GM18951 (cell line): Measurements from ENCODE around the gene DMPK.

Source experiments
- POLR2A ChIP-seq: IDR thresholded peaks from 4 replicates; pipeline ENCODE4 v1.6.1; 2011; ENCODE audit warnings: mild to moderate bottlenecking; ENCODE audit not compliant: insufficient read length, insufficient read depth; ENCODE audit errors: extremely low read depth
- in situ Hi-C: fragments of 300-500 bp; cut with MboI; formaldehyde crosslinking; loops from one replicate; pipeline ENCODE4 v1.12.0; 2022; ENCODE audit warnings: low sequenced_read_pairs, mixed read lengths, inconsistent platforms; ENCODE audit not compliant: unreplicated experiment

DMPK gene

GRCh38 chr19:45782162-45782691, at the start of gene DMPK:
DMPK (minus strand) TSS chr19:45782490; CDS start chr19:45782352, 138 bp downstream.
- no peak for TF ChIP-seq POLR2A
- in situ Hi-C loops = no loop called here

GRCh38 chr19:45828945-45829344, 46.7 kb upstream of the DMPK start:
- no peak for TF ChIP-seq POLR2A
- in situ Hi-C loops = no loop called here

- in situ Hi-C loops = no loop called here
- TF ChIP-seq POLR2A = no peak
Observed at GRCh38 chr19:45828523-45828922, 46.2 kb upstream of the DMPK start.

GRCh38 chr19:45827459-45828093, 45.3 kb upstream of the DMPK start:
- in situ Hi-C loops = no loop called here
- TF ChIP-seq POLR2A = no peak

GRCh38 chr19:45826934-45827333, 44.6 kb upstream of the DMPK start:
- in situ Hi-C loops = no loop called here
- no peak for TF ChIP-seq POLR2A

GRCh38 chr19:45825917-45826893, 43.9 kb upstream of the DMPK start:
- in situ Hi-C loops = no loop called here
- TF ChIP-seq POLR2A = no peak

- in situ Hi-C loops = no loop called here
- TF ChIP-seq POLR2A = no peak
Observed at GRCh38 chr19:45825263-45825605, 42.9 kb upstream of the DMPK start.

- in situ Hi-C loops = no loop called here
- no peak for TF ChIP-seq POLR2A
Observed at GRCh38 chr19:45824531-45825262, 42.4 kb upstream of the DMPK start.

GRCh38 chr19:45824041-45824471, 41.8 kb upstream of the DMPK start:
- in situ Hi-C loops = no loop called here
- no peak for TF ChIP-seq POLR2A

- in situ Hi-C loops = no loop called here
- TF ChIP-seq POLR2A = no peak
Observed at GRCh38 chr19:45823182-45823581, 40.9 kb upstream of the DMPK start.

GRCh38 chr19:45822716-45823115, 40.4 kb upstream of the DMPK start:
- in situ Hi-C loops = no loop called here

GRCh38 chr19:45821570-45821969, 39.3 kb upstream of the DMPK start:
- no peak for TF ChIP-seq POLR2A
- in situ Hi-C loops = no loop called here

More at GRCh38 chr19:45822716-45823115, 40.4 kb upstream of the DMPK start:
- no peak for TF ChIP-seq POLR2A

- in situ Hi-C loops = no loop called here
- TF ChIP-seq POLR2A = no peak
Observed at GRCh38 chr19:45821103-45821521, 38.8 kb upstream of the DMPK start.
